IgD-negative memory B cell (primary cell): ENCODE data around the gene ABHD17C. TPM values are rescaled to one million over a fixed set of nuclear protein-coding genes. Genes with fewer than 3 reads are reported as not detected.
A peak's percentile ranks its signal among the peaks of the same experiment; 100 is the strongest.

Experiments
- H3K27ac Mint-ChIP-seq, 3 donors: one replicate each; pipeline ENCODE4 v1.8.0; 2020 to 2022; ENCODE audit warnings: mild to moderate bottlenecking in 3 of 3, mixed read lengths in 3 of 3, moderate library complexity in 1 of 3
- H3K27me3 Mint-ChIP-seq: one replicate; pipeline ENCODE4 v1.8.0; 2021; ENCODE audit warnings: mixed read lengths
- H3K36me3 Mint-ChIP-seq: one replicate; pipeline ENCODE4 v1.8.0; 2020; ENCODE audit warnings: mild to moderate bottlenecking, mixed read lengths
- H3K4me1 Mint-ChIP-seq, 3 donors: one replicate each; pipeline ENCODE4 v1.8.0; 2020 to 2022; ENCODE audit warnings: mixed read lengths in 3 of 3, mild to moderate bottlenecking in 1 of 3
- H3K4me3 Mint-ChIP-seq, 4 donors: one replicate each; pipeline ENCODE4 v1.8.0; 2020 to 2022; ENCODE audit warnings: mild to moderate bottlenecking in 4 of 4, mixed read lengths in 4 of 4, moderate library complexity in 3 of 4
- H3K9me3 Mint-ChIP-seq, 3 donors: one replicate each; pipeline ENCODE4 v1.8.0; 2020 to 2021; ENCODE audit warnings: mixed read lengths in 3 of 3, mild to moderate bottlenecking in 1 of 3
- polyA plus RNA-seq: library from polyadenylated mRNA; unstranded; fragments of 300-500 nt; fragmentation: Illumina TruSeq; gene quantifications from one replicate; pipeline ENCODE4 v1.2.3, GENCODE V29; 2021

Gene ABHD17C
- polyA plus RNA-seq, 1 donor from 2014 or later: 0.11 TPM

GRCh38 chr15:80775338-80775737 lies 80.2 kb downstream of the ABHD17C start:
- H3K4me1 Mint-ChIP-seq: peaks cover 0 to 2% (median 1%) of the 10 kb centered on the region in 3 donors
- H3K27me3 Mint-ChIP-seq: peaks cover 28% of the 10 kb centered on the region
- no peak overlapping the region for H3K27ac Mint-ChIP-seq
- H3K9me3 Mint-ChIP-seq: no peaks in the 10 kb centered on the region
- H3K4me3 Mint-ChIP-seq: no peak overlapping the region
- H3K36me3 Mint-ChIP-seq: no peaks in the 10 kb centered on the region

GRCh38 chr15:80776420-80777045 lies 81.4 kb downstream of the ABHD17C start:
- Mint-ChIP-seq H3K36me3 (no peaks in the 10 kb centered on the region), H3K4me1 (peaks cover 0 to 2% (median 1%) of the 10 kb centered on the region in 3 donors), H3K27me3 (peaks cover 35% of the 10 kb centered on the region), H3K9me3 (no peaks in the 10 kb centered on the region), H3K4me3 (no peak overlapping the region), H3K27ac (no peak overlapping the region)

GRCh38 chr15:80777137-80777536 lies 82.0 kb downstream of the ABHD17C start:
- Mint-ChIP-seq H3K27me3 (peaks cover 36% of the 10 kb centered on the region), H3K4me1 (peaks cover 0 to 2% (median 1%) of the 10 kb centered on the region in 3 donors)

GRCh38 chr15:80777826-80778620 lies 82.9 kb downstream of the ABHD17C start:
- Mint-ChIP-seq H3K27me3 (peaks cover 36% of the 10 kb centered on the region), H3K4me3 (no peak overlapping the region), H3K9me3 (no peaks in the 10 kb centered on the region), H3K27ac (no peak overlapping the region), H3K36me3 (peaks cover 1% of the 10 kb centered on the region), H3K4me1 (peaks cover 0 to 2% (median 1%) of the 10 kb centered on the region in 3 donors)

More at GRCh38 chr15:80777137-80777536, 82.0 kb downstream of the ABHD17C start:
- H3K9me3 Mint-ChIP-seq: no peaks in the 10 kb centered on the region
- H3K4me3 Mint-ChIP-seq: no peak overlapping the region
- no peak overlapping the region for H3K27ac Mint-ChIP-seq
- H3K36me3 Mint-ChIP-seq: no peaks in the 10 kb centered on the region

GRCh38 chr15:80778621-80778963 lies 83.5 kb downstream of the ABHD17C start:
- H3K4me3 Mint-ChIP-seq: no peak overlapping the region
- no peak overlapping the region for H3K27ac Mint-ChIP-seq
- H3K4me1 Mint-ChIP-seq: peaks cover 0 to 2% (median 1%) of the 10 kb centered on the region in 3 donors
- no peaks in the 10 kb centered on the region for H3K9me3 Mint-ChIP-seq
- peaks cover 1% of the 10 kb centered on the region for H3K36me3 Mint-ChIP-seq
- H3K27me3 Mint-ChIP-seq: peaks cover 36% of the 10 kb centered on the region

GRCh38 chr15:80778964-80779657 lies 84.0 kb downstream of the ABHD17C start, which contains the start of gene CEMIP:
TSS of gene CEMIP (plus strand) at chr15:80779370. CDS start at chr15:80873880, 94,510 bp downstream.
- H3K27ac Mint-ChIP-seq: no peak within 1 kb of the TSS
- H3K9me3 Mint-ChIP-seq: no peaks in the 10 kb centered on the region
- peak within 1 kb of the TSS in 2 of 4 donors; percentile 22 to 39 for H3K4me3 Mint-ChIP-seq
- peaks cover 1% of the 10 kb centered on the region for H3K36me3 Mint-ChIP-seq
- peaks cover 36% of the 10 kb centered on the region for H3K27me3 Mint-ChIP-seq
- H3K4me1 Mint-ChIP-seq: peaks cover 0 to 2% (median 1%) of the 10 kb centered on the region in 3 donors

- peak overlapping the region in 2 of 4 donors; percentile 22 to 39 for H3K4me3 Mint-ChIP-seq
- no peak overlapping the region for H3K27ac Mint-ChIP-seq
- peaks cover 0 to 2% (median 1%) of the 10 kb centered on the region in 3 donors for H3K4me1 Mint-ChIP-seq
- no peaks in the 10 kb centered on the region for H3K9me3 Mint-ChIP-seq
- peaks cover 36% of the 10 kb centered on the region for H3K27me3 Mint-ChIP-seq
- peaks cover 1% of the 10 kb centered on the region for H3K36me3 Mint-ChIP-seq
Measured at GRCh38 chr15:80779658-80780415, 84.7 kb downstream of the ABHD17C start.

- no peaks in the 10 kb centered on the region for H3K9me3 Mint-ChIP-seq
- H3K36me3 Mint-ChIP-seq: peaks cover 1% of the 10 kb centered on the region
- H3K27me3 Mint-ChIP-seq: peaks cover 36% of the 10 kb centered on the region
- no peak overlapping the region for H3K4me3 Mint-ChIP-seq
- no peak overlapping the region for H3K27ac Mint-ChIP-seq
- peaks cover 0 to 2% (median 1%) of the 10 kb centered on the region in 3 donors for H3K4me1 Mint-ChIP-seq
Measured at GRCh38 chr15:80780416-80781221, 85.5 kb downstream of the ABHD17C start.

GRCh38 chr15:80783260-80783659 lies 88.2 kb downstream of the ABHD17C start:
- Mint-ChIP-seq H3K4me3 (no peak overlapping the region), H3K9me3 (no peaks in the 10 kb centered on the region)

GRCh38 chr15:80785335-80785734 lies 90.2 kb downstream of the ABHD17C start:
- H3K9me3 Mint-ChIP-seq: no peaks in the 10 kb centered on the region
- H3K27me3 Mint-ChIP-seq: peaks cover 12% of the 10 kb centered on the region
- H3K36me3 Mint-ChIP-seq: peaks cover 1% of the 10 kb centered on the region
- H3K27ac Mint-ChIP-seq: no peak overlapping the region
- H3K4me1 Mint-ChIP-seq: no peaks in the 10 kb centered on the region
- no peak overlapping the region for H3K4me3 Mint-ChIP-seq

More at GRCh38 chr15:80783260-80783659, 88.2 kb downstream of the ABHD17C start:
- Mint-ChIP-seq H3K4me1 (peaks cover 0 to 2% (median 1%) of the 10 kb centered on the region in 3 donors), H3K27me3 (peaks cover 23% of the 10 kb centered on the region), H3K36me3 (peaks cover 1% of the 10 kb centered on the region), H3K27ac (no peak overlapping the region)

- H3K27me3 Mint-ChIP-seq: peaks cover 11% of the 10 kb centered on the region
- peaks cover 1% of the 10 kb centered on the region for H3K36me3 Mint-ChIP-seq
- no peak overlapping the region for H3K27ac Mint-ChIP-seq
- H3K4me3 Mint-ChIP-seq: no peak overlapping the region
- no peaks in the 10 kb centered on the region for H3K4me1 Mint-ChIP-seq
- H3K9me3 Mint-ChIP-seq: no peaks in the 10 kb centered on the region
Measured at GRCh38 chr15:80785811-80786354, 90.8 kb downstream of the ABHD17C start.

GRCh38 chr15:80787316-80787715 lies 92.2 kb downstream of the ABHD17C start:
- peaks cover 1% of the 10 kb centered on the region for H3K36me3 Mint-ChIP-seq
- no peak overlapping the region for H3K4me3 Mint-ChIP-seq
- no peak overlapping the region for H3K27ac Mint-ChIP-seq
- H3K27me3 Mint-ChIP-seq: peaks cover 2% of the 10 kb centered on the region
- H3K4me1 Mint-ChIP-seq: no peaks in the 10 kb centered on the region
- no peaks in the 10 kb centered on the region for H3K9me3 Mint-ChIP-seq

- H3K9me3 Mint-ChIP-seq: no peaks in the 10 kb centered on the region
- H3K36me3 Mint-ChIP-seq: no peaks in the 10 kb centered on the region
- H3K4me1 Mint-ChIP-seq: no peaks in the 10 kb centered on the region
- H3K27me3 Mint-ChIP-seq: peaks cover 2% of the 10 kb centered on the region
- H3K27ac Mint-ChIP-seq: no peak overlapping the region
- H3K4me3 Mint-ChIP-seq: no peak overlapping the region
Measured at GRCh38 chr15:80788536-80788935, 93.4 kb downstream of the ABHD17C start.

- H3K4me1 Mint-ChIP-seq: no peaks in the 10 kb centered on the region
Measured at GRCh38 chr15:80789296-80789695, 94.2 kb downstream of the ABHD17C start.

More at GRCh38 chr15:80789296-80789695, 94.2 kb downstream of the ABHD17C start:
- Mint-ChIP-seq H3K4me3 (no peak overlapping the region), H3K27ac (no peak overlapping the region), H3K9me3 (no peaks in the 10 kb centered on the region), H3K27me3 (peaks cover 5% of the 10 kb centered on the region), H3K36me3 (no peaks in the 10 kb centered on the region)
